GM21786 (cell line): ENCODE measurements around the gene LARP7.
"Not testable (repeated sequence)": the region's sequence is repeated elsewhere in the genome, so short reads cannot be mapped to it uniquely, and the experiment has no call there.

Source experiments
- ATAC-seq: cut with Tn5 transposase; IDR thresholded peaks from one replicate; pipeline ENCODE4 v1.9.1; 2021; ENCODE audit not compliant: unreplicated experiment

Gene LARP7

DNA sequence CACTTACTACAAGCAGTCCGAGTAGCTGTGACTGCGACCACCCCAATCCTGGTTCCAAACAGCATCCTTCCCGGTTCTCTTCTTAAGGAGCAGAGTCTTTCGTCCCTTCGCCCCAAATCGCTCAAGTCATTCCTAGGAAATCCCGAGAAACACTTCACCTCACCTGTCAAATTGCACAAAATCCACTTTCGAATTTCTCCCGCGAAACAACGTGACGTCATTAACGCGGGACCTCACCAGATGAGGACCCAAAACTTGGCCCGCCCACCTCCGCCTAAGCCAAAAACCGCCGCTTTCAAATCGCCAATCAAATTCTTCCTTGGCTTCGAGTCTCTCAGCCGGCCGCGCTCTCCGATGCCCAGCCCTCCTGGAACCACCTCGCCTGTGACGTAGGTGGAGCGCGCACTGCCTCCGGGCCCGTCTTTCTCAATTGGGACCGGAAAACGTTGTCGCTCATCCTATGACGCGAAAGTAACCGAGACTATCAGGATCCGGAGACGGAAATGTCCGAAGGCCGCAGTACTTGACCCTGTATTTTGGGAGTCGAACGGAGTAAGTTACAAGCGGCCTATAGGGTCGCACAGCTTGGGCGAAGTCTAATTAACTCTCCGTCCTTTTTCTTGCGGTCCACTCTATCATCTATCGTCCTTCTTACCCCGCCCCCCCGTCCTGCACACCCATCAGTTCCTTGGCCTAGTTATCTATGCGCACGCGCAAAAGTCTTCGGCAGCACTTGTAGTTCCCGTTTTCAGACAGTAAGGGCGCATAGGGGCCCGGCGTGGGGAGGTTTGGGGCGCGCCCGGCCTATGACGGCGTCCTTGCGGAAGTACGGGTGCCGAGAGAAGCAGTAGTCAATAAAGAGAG, at the start of gene LARP7, which contains the start of gene ZGRF1:
LARP7 (plus strand) TSS at position 456 of the 864 bp plus-strand sequence. CDS start 7,527 bp downstream, outside the sequence.
ZGRF1 (minus strand) TSS at position 222 of the 864 bp plus-strand sequence. CDS start 3,733 bp downstream, outside the sequence.
- ATAC-seq, result peak; percentile 87

DNA sequence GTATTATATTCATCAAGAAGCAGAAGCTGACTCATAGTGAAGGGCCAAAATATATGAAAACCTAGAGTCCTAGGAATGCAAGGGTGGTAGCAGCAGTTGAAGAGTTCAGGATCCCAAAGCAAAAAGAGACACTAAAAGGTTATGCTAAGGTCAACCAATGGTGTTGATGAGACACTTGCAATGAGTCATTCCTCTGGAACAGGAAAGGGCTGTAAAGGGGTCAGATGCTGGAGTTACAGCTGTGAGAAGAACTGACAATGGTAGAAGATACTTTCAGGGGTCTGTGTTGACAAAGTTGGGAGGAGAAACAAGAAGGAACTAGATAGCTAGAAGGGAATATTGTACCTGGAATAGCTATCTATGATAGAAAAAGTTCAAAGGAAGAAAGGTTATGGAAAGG, 47.7 kb upstream of the LARP7 start:
- no peak for ATAC-seq

DNA sequence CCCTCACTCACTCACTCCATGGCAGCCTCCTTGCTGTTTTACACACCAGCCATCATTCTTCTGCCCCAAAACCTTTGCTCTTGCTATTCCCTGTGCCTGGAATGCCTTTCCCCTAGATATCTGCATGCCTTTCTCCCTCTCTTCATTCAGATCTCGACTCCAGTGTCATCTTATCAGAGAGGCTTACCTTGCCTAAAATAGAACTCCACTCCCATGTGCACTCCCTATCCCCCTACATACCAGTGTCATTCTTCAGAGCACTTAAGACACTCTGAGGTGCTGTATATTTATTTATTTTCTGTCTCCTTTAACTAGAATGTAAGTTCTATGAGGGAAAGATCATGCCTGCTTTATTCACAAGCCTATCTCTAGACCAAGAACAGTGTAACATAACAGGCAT, 45.4 kb upstream of the LARP7 start:
- no peak for ATAC-seq

DNA sequence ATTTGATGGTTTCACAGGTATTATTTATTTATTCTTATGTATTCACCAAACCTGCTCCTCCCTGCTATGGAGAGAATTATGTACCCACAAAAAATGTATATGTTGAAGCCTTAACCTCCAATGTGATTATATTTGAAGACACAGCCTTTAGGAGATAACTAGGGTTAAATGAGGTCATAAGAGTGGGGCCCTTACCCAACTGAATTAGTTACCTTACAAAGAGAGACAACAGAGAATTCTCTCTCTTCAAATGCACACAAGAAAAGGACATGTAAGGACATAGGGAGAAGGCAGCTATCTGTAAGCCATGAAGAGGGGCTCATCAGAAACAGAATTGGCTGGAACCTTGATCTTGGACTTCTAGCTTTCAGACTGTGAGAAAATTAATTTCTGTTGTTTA, 44.2 kb upstream of the LARP7 start:
- no peak for ATAC-seq

DNA sequence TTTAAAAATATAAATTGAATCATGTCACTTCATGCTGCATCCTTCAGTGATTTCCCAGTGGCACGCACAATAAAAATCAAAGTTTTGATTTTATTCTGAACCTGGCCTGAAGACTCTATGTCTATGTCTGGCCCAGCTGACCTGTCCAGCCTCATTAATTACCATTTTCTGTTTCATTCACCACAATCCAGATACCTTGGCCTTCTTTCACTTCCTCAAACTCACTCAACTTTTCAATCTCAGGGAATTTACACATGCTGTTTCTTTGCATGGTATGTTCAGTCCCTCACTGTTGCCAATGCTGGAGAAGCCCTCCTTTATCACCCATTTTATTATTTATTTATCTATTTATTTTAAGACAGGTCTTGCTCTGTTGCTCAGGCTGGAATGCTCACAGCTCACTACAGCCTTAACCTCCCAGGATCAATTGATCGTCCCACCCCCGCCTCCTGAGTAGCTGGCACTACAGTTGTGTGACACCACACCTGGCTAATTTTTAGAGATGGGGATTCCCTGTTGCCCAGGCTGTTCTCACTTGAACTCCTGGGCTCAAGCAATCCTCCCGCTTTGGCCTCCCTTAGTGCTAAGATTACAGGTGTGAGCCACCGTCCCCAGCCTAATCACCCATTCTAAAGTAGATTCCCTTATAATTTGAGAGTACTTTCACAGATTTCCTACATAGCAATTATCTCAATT, 43.4 kb upstream of the LARP7 start:
- peak; percentile 79 for ATAC-seq

DNA sequence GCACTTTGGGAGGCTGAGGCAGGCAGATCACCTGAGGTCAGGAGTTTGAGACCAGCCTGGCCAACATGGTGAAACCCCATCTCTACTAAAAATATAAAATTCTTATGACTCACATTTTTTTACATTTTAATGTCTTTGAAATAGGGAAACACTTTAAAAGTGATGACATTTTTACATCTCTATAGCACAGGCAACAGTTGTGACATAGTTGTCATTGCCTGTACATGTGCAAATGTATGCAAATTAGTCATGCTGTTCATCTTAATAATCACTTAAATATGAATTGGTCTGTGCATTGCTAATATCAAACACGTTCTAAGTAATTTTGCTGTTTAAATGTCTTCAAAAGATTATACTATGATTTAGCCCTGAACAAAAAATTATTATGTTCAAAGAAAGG, 42.0 kb upstream of the LARP7 start:
- no peak for ATAC-seq

DNA sequence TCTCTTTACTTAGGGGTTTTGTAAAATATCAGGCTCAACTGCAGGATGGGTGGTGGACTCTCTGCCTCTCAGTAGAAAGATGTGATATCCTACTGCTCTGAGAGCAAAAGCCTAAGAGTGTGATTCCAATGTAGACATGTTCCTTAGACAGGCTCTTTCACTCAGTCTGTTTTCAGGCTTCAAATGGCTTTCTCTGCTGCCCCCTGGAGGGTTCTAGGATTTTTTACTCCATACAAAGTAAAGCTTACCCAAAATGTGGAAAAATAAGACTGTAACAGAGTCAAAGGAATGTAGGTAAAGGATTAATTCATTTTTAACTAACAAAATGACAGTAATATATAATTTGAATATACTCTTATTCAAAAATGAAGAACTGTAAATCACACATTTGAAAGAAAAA, 32.4 kb upstream of the LARP7 start:
- ATAC-seq, result peak; percentile 74

DNA sequence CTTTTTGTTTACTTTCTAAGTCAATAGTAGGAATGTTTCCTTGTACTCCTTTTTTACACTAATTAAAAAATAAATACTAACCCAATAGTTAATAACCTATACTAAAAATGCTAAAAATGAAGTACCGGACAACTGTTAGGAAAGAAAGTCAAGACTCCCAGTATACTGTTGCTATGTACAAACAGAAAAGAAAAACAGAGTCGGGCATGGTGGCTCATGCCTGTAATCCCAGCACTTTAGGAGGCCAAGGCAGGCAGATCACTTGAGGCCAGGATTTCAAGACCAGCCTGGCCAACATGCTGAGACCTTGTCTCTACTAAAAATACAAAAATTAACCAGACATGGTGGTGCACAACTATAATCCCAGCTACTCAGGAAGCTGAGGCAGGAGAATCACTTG, 24.1 kb upstream of the LARP7 start:
- ATAC-seq, result not testable (repeated sequence)

DNA sequence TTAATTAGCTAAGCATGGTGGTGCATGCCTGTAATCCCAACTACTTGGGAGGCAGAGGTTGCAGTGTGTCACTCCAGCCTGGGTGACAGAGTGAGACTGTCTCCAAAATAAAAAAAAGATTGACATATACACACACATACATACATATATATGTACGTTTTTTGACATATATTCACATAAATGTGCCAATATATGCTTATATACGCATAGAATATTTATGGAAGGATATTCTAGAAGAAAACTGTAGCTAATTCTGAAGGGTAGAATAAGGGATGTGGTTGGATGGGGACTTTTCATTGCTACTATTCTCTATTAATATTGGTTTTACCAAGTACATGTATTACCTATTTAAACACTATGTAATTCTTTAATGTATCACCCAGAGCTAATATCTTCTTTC, 20.0 kb upstream of the LARP7 start:
- ATAC-seq, result no peak

DNA sequence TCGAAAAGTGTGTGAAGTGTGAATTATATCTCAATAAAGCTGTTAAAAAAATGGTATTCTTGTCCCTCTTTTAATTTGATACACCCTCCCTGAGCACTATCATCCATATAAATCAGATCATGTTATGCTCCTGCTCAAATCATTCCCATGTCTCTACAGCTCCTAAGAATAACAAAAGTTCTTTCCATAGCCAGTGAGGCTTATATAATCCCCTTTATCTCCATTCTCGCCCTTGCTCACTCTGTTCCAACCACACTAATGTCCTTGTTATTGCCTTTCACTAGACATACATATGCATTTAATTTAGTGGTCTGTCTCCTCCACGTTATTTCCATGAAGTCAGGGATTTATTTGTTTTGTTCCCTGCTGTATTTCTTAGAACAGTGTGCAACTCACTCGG, 10.7 kb upstream of the LARP7 start:
- no peak for ATAC-seq

DNA sequence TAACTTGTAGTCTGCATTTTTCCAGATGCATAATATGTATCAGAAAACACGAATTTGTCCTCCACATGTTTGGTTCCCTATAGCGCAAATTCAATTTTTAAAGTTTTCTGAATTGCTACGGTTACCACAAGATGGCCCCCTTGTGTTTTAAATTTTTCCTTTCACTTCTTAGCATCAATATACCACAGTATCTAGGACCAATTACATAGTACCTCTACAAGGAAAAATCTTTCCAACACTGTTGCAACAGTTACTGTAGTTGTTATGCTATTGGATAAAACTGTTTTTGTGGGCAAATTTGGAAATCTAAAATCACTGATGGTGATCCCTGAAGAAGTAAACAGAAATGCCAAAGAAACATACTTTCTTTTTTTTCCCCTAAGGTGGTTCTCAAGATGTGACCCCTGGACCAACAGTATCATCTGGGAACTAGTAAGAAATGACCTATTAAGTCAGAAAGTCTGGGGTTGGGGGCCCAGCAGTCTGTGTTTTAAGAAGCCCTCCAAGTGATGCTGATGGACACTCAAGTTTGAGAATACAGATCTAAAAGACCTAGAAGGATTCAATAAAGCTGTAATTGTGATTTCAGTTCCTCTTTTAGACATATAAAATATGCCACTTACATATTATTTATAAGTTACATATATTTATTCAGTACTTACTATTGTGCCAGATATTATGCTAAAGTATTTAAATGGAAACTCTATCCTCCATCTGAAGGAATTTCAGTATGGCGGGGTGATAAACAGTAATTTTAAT, 3.3 kb upstream of the LARP7 start:
- no peak for ATAC-seq

DNA sequence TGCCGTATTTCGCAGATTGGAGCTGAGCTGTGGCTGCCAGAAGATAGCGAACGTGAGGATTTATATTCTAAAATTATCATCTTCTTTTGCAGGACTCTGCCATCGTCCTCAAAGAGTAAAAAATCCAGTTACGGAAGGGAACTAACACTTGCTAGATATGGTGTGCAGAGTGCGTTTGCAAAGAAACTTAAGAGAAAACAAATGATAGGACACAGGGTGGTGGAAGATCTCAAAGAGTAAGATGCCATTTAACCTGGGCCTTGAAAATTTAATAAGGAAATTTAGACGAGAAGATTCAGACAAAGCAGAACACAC, 566 bp downstream of the LARP7 start:
- ATAC-seq, result no peak

DNA sequence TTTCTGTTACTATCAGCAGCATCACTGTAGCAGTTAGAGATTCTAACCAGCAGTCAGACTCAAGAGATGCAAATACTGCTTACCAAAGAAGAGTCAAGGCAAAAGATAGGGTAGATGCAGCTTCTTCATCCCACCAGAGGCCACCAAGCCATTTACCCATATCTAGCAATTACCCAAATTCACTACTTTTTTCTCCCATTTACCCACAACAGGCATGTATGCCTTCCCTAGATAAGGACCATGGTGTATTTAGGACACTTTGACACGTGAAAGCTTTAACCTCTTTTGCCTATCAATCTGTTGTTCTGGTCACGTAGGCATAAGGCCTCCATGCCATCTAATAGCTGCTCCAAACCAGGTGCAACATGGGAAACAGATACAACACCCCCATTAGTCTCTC, 5.6 kb downstream of the LARP7 start:
- no peak for ATAC-seq

DNA sequence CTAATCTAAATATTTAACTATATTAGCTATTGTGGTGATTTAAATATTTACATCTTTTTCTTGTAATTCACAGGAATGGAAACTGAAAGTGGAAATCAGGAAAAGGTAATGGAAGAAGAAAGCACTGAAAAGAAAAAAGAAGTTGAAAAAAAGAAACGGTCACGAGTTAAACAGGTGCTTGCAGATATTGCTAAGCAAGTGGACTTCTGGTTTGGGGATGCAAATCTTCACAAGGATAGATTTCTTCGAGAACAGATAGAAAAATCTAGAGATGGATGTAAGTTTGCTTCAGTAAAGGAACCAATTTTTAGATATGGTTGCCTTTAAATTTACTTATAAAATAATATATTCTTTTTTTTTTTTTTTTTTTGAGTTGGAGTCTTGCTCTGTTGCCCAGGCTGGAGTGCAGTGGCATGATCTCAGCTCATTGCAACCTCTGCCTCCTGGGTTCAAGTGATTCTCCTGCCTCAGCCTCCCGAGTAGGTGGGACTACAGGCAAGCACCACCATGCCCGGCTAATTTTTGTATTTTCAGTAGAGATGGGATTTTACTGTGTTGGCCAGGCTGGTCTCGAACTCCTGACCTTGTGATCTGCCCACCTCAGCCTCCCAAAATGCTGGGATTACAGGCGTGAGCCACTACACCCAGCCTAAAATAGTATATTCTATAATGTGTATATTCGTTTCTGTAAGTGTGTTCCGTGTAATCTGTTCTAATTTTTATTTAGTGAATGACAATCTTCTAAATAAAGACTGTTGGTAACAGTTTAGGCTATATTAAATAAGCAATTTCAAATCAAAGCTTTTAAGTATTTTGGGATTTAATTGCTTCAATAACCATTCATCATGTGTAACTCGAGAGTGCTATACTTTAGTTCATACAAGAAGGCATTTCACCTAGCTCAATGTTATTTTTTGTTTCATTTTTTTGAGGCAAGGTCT, 7.9 kb downstream of the LARP7 start:
- ATAC-seq, result not testable (repeated sequence)

DNA sequence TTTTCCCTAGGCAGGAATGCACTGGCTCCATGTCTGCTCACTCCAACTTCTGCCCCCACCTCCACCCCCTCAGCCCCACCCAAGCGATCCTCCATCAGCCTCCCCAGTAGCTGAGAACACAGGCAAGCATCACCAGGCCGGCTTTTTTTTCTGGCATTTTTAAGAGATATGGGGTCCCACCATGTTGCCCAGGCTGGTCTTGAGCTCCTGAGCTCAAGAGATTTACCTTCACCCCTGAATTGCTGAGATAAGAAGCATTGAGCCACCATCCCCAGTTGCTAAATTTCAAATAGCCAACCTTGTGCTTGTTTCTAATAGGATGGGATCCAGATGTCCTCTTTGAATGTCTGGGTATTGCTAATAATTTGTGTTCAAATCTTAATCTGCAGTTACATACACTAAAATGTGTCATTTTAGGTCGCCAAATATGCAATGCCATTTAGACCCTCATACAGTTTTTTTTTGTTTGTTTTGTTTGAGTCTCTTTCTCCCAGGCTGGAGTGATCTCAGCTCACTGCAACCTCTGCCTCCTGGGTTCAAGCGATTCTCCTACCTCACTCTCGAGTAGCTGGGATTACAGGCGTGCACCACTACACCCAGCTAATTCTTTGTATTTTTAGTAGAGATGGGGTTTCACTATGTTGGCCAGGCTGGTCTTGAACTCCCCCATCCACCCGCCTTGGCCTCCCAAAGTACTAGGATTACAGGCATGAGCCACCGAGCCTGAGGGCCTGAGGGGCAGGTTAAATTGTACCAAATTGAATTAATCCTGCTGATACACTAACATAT, 8.8 kb downstream of the LARP7 start:
- no peak for ATAC-seq

DNA sequence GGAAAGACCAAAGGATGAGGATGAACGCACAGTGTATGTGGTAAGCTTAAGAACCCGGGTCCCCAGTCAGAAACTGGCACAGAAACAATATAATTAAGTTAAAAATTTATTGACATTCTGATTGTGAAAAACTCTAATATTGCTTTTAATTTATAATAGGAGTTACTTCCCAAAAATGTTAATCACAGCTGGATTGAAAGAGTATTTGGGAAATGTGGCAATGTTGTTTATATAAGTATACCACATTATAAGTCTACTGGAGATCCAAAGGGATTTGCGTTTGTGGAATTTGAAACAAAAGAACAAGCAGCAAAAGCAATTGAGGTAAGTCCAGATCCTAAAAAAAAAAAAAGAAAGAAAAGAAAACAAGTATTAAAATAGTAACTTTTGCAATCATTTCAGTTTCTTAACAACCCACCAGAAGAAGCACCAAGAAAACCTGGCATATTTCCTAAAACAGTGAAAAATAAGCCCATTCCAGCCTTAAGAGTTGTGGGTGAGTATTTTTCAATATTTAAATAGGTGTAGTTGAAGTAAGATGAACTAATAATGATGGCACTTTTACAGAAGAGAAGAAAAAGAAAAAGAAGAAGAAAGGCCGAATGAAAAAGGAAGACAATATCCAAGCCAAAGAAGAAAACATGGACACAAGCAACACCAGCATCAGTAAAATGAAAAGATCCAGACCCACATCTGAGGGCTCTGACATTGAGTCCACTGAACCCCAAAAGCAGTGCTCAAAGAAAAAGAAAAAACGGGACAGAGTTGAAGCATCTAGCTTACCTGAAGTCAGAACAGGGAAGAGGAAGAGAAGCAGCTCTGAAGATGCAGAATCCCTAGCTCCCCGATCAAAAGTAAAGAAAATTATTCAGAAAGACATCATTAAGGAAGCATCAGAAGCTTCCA, 9.9 kb downstream of the LARP7 start:
- ATAC-seq, result no peak

DNA sequence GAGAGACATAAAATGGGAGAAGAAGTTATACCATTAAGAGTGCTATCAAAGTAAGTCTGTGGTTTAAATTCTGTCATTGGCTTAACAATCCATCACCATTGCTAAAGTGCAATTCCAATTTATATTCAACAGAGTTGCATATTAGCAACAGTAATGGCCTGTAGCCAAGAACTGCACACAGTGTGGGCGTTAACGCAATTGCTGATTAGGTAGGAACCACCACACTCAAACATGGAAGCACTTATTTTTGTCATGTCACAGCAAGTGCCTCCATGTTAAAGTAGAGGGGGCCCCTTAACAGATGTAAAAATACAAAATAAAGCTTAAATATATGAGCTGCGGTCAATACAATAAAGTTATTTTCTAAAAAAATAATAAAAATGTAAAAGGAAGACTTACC, 10.8 kb downstream of the LARP7 start:
- no peak for ATAC-seq

DNA sequence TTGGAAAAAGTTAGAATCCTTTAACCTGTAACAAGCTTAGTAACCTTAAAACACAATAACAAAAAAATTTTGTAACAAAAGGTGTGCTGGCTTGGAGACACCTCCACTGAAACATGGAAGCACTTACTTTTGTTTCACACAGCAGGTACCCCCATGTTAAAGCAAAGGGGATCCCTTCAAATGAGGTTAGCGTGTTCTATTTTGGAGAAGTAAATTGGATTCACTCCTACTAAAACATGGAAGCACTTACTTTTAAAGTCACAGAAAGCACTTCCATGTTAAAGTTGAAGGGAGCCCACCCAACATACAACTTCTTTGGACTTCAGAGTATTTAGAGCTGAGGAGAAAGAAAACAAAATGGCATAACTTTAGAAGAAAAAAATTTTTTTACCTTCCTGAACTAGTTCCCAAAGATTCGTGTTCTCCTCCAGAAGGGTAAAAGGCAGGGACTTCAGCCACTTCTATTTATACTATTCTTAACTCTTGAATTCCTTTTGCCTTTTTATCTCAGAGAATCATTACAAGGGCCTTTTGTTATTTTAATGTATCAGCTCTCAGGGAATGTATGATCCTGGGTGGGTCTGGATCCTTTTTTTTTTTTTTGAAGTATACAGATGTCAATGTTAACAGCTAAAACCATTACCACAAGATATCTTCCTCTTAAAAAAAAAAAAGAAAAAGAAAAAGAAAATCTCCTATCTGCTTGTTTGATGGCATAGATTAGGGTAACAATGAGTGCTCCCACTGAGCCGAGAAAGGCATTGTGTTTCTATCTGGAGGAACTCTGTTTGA, 11.5 kb downstream of the LARP7 start:
- ATAC-seq, result no peak
